COR-L47 (cell line): ENCODE results near the gene PSMD1.
"Not testable (repeated sequence)": the region's sequence is repeated elsewhere in the genome, so short reads cannot be mapped to it uniquely, and the experiment has no call there.

ENCODE experiments used
- DNase-seq: peaks from one replicate; lab custom pipeline; 2025; lab: John Stamatoyannopoulos, UW

The PSMD1 gene

DNA sequence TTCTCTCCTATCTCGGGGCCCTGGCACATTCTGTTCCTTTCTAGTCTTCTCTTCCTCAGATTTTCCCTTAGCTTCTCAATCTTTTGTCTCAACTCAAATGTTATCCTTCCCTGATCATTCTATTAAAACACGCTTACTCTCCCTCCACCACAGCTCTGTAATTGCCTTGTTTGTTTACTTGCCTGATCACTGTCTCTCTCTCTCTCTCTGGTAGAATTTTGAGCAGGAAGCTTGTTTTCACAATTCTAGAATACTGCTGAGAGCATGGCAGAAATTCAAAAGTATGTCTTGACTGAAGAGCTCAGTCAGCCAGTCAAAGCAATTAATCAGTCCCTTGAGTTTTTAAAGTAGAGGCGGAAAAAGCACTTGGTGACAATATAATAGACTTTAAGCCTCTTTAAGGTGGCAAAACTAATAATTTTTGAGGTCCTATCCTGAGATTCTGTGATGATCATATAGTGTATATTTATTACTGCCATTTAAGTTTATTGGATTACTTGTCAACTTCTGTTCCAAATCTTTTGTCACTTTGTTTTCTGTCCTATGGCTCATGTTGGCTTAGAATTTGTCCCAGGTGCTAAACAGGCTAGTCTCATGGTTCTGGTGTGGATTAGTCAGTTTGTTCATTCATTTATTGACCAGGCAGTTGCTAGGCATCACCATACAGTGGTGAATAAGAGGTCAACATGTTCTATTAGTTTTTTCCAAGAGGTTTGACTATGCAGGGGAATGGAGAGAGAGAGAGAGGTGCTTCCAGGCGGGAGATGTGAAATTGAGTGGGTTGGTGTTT is 2.3 kb downstream of the PSMD1 start:
- no peak for DNase-seq

GRCh38 chr2:231059756-231060155 is 3.1 kb downstream of the PSMD1 start:
- no peak for DNase-seq

DNA sequence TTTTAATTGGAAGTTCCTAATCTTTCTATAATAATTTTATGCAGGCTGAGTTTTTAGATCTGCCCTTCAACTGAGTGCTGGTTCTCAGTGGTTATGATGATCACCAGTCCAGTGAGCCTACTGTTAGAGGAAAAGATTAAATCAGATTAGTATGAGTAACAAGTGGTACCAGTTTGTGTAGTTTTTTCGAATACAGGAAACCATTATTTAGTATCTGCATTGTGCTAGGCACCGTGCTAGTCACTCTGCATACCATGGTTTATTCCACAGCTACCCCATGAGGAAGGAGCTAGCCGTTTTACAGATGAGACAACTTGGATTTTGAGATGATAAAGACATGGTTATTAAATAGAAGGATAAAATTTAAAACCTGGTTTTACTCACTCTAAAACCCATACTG is 6.1 kb downstream of the PSMD1 start:
- DNase-seq = no peak

DNA sequence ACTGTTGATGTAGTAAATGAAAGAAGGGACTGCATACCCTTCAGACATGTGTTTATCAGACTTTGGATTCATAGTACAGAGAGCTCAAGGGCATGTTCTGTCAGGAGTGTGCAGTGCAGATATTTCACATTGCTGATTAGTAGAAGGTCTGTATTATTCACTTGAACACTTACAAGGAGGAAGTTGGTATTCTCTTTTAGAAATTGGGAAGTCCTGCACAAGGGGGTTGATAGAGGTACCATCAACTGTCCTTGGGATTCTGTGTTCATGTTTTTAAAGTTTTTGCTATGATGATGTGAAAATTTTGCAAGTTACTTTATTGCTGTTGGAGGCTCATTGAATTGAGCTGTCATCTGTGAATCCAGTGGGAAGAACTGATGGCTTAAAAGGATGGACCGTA is 6.7 kb downstream of the PSMD1 start:
- DNase-seq = no peak

DNA sequence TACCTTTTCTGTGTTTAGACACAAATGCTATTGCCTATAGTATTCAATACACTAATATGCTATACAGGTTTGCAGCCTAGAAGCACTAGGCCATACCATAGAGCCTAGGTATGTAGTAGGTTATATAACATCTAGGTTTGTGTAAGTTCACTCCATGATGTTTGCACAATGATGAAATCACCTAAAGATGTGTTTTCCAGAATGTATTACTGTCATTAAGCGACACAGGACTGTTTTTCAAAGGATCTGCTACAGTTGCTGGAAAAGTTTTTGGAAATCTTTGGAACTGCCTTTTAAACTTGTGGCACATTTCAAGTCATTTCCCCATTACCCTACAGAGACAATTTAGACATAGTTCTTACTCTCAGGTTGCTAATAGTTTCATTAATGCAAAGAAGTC is 9.3 kb downstream of the PSMD1 start:
- no peak for DNase-seq

GRCh38 chr2:231067531-231067930 is 10.9 kb downstream of the PSMD1 start:
- DNase-seq = not testable (repeated sequence)

DNA sequence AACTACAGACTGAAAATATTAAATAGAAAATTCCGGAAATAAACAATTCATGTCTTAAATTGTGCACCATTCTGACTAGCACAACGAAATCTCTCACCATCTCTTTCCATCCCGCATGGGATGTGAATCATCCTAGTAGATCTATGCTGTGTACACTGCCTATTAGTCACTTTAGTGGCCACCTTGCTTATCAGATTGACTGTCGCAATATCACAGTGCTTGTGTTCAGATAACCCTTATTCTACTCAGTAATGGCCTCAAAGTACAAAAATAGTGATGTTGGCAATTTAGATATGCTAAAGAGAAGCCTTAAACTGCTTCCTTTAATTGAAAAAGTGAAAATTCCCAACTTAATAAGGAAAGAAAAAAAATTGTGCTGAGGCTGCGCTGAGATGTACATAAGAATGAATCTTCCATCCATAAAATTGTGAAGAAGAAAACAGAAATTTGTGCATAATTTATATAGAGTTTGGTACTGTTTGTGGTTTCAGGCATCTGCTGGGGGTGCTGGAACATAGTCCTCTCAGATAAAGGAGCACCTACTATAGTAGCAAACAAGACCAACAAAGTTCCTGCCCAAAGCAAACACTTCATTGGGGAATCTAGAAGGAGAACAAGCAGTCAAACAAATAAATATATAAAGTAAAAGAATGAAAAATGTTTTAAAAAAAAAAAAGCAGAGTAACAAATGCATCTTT is 12.0 kb downstream of the PSMD1 start:
- DNase-seq = no peak

DNA sequence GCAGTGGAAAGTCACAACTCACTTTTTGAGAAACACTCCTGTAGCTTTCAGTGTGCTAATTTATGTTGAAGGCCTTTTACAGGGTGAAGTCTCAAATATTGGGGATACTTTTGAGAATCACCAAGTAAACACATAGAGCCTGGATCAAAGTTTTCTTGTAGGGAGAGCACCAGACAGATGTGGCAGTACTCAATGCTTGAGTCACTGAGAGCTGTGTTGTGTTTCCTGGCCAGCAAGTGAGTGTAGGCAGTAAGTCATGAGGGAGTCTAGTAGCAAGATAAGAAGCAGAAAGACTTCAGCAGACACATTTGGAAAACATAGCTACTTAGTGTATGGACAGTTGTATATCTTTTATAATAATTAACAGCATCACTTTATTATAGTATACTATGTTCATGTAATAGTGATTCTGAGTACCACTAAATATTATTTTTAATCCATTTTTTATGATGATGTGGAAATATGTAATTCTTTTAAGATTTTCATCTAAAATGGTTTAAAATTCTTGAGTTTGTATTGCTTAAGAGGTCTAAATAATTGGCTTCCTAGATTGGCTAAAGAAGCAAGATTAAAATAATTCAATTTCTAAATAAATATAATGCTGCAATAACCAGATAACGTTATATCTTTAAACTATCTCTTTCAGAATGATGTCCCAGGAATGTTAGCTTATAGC is 12.8 kb downstream of the PSMD1 start:
- no peak for DNase-seq

DNA sequence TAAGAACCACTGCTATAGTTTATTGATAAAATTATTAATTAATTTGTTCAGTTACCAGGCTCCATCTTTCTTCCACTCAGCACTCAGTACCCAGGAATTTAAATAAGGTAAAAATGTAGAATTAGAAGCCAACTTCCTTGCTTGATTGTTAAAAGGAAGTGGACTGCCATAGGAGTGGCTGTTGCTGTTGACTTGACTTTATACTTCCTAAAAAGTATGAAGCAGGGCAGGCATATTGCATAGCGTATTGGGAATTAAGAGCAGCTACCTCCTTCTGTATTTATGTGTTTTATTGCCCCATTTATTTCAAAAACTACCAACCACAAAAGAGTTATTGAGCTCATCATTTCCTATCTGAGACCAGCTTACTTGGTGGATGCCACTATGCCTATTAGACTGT is 27.9 kb downstream of the PSMD1 start:
- no peak for DNase-seq

DNA sequence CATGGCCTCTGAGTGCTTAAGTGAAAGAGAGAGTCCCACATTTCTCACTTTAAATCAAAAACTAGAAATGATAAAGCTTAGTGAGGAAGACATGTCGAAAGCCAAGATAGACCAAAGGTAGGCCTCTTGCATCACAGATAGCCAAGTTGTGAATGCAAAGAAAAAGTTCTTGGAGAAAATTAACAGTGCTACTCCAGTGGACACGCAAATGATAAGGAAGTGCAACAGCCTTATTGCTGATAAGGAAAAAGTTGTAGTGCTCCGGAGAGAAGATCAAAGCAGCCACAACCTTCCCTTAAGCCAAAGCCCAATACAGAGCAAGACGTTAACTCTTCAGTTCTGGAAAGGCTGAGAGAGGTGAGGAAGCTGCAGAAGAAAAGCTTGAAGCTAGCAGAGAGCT is 32.1 kb downstream of the PSMD1 start:
- no peak for DNase-seq

GRCh38 chr2:231093933-231094332 is 37.3 kb downstream of the PSMD1 start:
- DNase-seq = no peak

GRCh38 chr2:231094736-231095346 is 38.2 kb downstream of the PSMD1 start:
- DNase-seq = no peak

DNA sequence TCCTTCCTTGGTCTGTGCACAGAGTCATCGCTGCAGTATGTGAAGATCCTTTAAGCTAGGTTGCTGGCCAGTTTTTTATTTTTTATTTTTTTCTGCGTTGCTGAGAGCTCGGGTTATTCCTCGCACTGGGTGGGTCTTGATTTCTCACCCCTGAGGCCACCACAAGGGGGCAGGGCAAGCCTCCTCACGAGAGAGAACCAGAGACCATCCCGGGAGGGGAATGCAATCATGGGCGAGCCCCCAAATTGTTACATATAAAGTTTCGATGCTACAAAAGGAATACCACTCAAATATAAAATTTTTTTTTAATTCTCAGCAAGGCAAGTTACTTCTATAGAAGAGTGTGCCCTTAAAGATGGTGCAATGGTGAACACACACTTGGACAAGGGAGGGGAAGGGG is 43.3 kb downstream of the PSMD1 start:
- no peak for DNase-seq

GRCh38 chr2:231100321-231100720 is 43.7 kb downstream of the PSMD1 start:
- not testable (repeated sequence) for DNase-seq

GRCh38 chr2:231100990-231101389 is 44.3 kb downstream of the PSMD1 start:
- no peak for DNase-seq

- no peak for DNase-seq
These were observed 46.1 kb downstream of the PSMD1 start for GRCh38 chr2:231102772-231103171.

- DNase-seq = no peak
These were observed 47.5 kb downstream of the PSMD1 start for GRCh38 chr2:231104115-231104713.

GRCh38 chr2:231110551-231110950 is 53.9 kb downstream of the PSMD1 start:
- DNase-seq = no peak

- no peak for DNase-seq
These were observed 55.3 kb downstream of the PSMD1 start for GRCh38 chr2:231111987-231112386.

DNA sequence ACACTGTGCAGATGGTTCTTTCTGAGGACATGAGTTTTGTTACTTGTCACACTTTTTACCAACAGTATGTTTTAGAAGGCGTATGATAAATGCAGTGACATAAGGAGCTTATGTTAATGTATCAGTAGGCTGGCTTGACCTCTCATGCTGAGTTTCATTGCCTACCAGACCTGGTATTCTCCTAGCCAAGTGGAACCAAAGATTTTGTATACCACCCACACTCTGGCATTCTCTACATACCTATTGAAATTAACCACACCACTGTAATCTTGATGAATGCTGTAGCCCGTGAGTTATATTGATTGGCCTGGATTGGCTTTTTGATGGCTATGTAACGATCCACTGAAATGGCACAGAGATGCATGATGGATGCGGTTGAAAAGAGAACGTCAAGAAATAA is 56.8 kb downstream of the PSMD1 start:
- no peak for DNase-seq

GRCh38 chr2:231115651-231116050 is 59.0 kb downstream of the PSMD1 start:
- DNase-seq = no peak

DNA sequence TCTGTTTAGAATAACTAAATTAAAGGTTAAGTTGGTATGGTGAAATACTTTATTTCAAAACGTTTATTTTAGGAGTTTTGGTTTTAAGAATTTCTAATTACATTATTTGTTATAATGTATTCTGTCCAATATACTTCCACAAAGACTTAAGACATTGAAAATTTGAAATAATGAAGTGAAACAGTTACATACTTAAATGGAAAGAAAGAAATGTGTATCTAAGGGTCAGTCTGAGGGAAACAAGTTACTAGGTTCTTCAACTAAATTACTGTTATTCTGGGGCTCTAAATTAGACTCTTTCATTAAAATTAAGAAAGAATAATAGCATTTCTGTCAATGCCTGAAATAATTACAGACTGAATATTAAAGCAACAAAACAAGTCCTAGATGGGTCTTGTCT is 60.5 kb downstream of the PSMD1 start:
- no peak for DNase-seq
